HepG2 (cell line): Measurements from ENCODE around the gene SPIRE1.

Source experiments
- EZH2 ChIP-seq: conservative IDR thresholded peaks from 2 replicates; pipeline ENCODE4 v1.6.1; 2012; ENCODE audit warnings: mild to moderate bottlenecking, low read depth, low read length, moderate library complexity
- ZZZ3 ChIP-seq: sonication (generic); formaldehyde crosslinking; IDR thresholded peaks from 2 replicates; pipeline ENCODE4 v1.4.0; 2020; ENCODE audit warnings: missing genetic modification reagents, mild to moderate bottlenecking, borderline replicate concordance
- TF ChIP-seq, protein P1 (sequence below): sonication (generic); formaldehyde crosslinking; IDR thresholded peaks from 2 replicates; pipeline ENCODE4 v1.5.0; 2020; ENCODE audit warnings: mild to moderate bottlenecking, missing genetic modification reagents, moderate library complexity

DNA sequence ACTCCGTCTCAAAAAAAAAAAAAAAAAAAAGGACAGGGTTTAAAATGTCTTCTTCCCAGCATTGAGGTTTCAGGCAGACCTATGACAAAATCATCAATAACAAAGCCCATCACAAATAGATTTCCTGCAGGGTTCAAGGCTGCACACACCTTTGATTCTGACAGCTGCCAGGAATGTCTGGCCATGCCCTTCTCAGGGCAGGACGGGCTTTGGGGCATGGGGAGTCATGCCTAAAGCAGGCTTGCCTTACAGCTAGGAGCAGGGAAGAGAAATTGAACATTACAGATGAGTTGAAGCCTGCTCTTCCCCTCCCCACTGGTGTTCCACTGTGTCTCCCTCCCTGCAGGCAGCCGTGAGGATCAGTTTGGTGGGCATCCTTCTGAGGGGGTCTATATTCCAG, 246.5 kb downstream of the SPIRE1 start:
- TF ChIP-seq, protein P1, sequence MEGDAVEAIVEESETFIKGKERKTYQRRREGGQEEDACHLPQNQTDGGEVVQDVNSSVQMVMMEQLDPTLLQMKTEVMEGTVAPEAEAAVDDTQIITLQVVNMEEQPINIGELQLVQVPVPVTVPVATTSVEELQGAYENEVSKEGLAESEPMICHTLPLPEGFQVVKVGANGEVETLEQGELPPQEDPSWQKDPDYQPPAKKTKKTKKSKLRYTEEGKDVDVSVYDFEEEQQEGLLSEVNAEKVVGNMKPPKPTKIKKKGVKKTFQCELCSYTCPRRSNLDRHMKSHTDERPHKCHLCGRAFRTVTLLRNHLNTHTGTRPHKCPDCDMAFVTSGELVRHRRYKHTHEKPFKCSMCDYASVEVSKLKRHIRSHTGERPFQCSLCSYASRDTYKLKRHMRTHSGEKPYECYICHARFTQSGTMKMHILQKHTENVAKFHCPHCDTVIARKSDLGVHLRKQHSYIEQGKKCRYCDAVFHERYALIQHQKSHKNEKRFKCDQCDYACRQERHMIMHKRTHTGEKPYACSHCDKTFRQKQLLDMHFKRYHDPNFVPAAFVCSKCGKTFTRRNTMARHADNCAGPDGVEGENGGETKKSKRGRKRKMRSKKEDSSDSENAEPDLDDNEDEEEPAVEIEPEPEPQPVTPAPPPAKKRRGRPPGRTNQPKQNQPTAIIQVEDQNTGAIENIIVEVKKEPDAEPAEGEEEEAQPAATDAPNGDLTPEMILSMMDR: no peak
- TF ChIP-seq EZH2 (no peak), ZZZ3 (CRISPR knock-in tag) (no peak)
